GM18907 (cell line): ENCODE results near the gene PCDH17.

Experiments
- ATAC-seq: cut with Tn5 transposase; IDR thresholded peaks from one replicate; pipeline ENCODE4 v1.9.1; 2021; ENCODE audit warnings: mild to moderate bottlenecking, moderate library complexity; ENCODE audit not compliant: unreplicated experiment

Gene PCDH17

DNA sequence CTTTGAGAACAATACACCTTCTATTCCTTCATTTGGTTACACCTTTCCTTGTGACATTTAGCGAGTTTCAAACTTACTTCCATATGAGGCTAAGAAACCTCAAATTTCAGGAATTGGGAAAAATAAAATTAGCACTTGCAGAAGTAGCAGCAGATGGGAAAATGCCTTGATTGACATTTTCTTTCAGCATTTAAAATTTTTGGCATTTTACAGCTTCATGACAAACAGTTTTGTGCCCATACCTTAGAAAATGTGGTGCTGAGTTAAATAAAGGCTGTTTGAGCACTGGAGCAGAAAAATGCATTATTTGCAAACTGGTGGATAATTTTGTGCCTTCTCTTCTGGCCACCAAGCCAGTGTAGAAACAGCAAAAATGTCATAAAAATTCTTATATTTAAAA, 95.4 kb downstream of the PCDH17 start:
- no peak for ATAC-seq

GRCh38 chr13:57734306-57734705, 102.8 kb downstream of the PCDH17 start:
- ATAC-seq = no peak

- ATAC-seq = no peak
Measured at GRCh38 chr13:57739089-57739488, 107.5 kb downstream of the PCDH17 start.

DNA sequence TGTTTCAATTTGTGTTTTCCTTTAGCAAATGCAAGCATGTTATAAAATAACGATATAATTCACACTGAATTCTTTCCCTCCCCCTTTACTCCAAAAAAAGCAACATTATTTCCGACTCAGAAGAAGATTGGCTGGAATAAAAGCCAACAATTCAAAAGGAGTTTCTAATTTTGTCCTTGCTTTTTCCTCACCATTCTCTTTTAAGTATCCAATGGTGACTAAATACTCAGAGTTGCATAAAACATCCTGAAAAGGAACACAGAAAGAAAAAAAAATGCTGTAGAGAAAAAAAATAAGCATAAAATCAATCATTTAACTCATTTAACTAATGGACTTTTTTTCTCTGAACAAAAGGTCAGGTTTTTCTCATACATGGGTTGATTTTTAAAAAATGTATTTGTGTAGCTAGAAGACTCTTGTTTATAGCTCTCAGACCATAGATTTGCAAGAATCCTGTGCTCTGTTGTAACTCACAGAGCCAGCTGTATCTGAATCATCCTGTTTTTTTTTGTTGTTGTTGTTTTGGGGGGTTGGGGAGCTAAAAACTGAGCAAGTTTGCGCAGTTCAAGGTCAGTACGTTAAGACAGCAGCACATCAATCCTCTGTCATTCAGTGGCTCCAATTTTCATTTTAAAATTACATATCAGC, 108.1 kb downstream of the PCDH17 start:
- ATAC-seq = no peak

- ATAC-seq = no peak
Measured at GRCh38 chr13:57740719-57741118, 109.2 kb downstream of the PCDH17 start.

DNA sequence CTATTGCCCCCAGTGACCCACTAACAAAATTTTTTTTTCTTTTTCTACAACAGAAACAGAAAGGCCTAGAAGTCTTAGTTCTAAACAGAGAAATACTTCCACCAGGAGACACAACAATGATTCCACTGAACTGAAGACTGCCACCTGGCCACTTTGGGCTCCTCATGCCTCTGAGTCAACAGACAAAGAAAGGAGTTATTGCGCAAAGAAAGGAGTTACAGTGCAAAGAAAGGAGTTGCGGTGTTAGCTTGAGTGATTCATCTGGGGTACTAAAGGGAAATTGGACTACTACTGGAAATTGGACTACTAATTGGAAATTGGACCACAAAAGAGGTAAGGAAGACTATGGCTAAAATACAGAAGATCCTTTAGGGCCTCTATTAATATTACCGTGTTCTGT, 116.6 kb downstream of the PCDH17 start:
- no peak for ATAC-seq

DNA sequence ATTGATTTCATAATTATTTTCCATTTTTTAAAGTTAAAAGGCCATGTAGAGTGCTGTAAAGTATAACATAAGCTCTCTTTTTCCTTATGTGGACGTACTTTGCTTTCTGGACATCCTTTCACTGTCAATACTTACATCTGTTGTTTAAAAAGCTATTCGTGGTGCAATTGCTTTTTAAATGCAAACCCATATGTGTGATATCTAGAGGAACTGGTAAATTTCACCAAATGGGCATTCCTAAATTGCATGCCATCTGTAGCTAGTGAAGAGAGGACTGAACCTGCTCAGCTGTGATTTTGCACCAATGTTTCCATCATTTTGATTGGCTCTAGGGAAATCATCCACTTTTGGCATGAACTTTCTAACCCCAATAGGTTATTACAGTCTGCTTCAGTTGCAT, 129.4 kb downstream of the PCDH17 start:
- no peak for ATAC-seq

- no peak for ATAC-seq
Measured at GRCh38 chr13:57763689-57764088, 132.1 kb downstream of the PCDH17 start.
